WTC11 (cell line): Measurements from ENCODE around the gene STRIP1. TPM values are rescaled to one million over a fixed set of nuclear protein-coding genes. Genes with fewer than 3 reads are reported as not detected.

Experiments used
- ATAC-seq: fragments of 200-7000 bp; cut with Tn5 transposase; 2 replicates; pipeline ENCODE4 v1.10.0; 2021; ENCODE audit warnings: mild to moderate bottlenecking, moderate library complexity
- CTCF ChIA-PET: fragments of 300-600 bp; sonication (Branson Sonifier 250); formaldehyde crosslinking; loops from one replicate; lab custom pipeline; 2021; ENCODE audit warnings: antibody characterized with exemption; lab: Charles Lee
- POLR2A ChIA-PET: fragments of 350-600 bp; sonication (Branson Sonifier 250); formaldehyde crosslinking; loops from one replicate; lab custom pipeline; 2021; ENCODE audit warnings: antibody characterized with exemption; lab: Charles Lee
- DNase-seq: peaks from one replicate; pipeline ENCODE4 v3.0.0; 2021; ENCODE audit warnings: low spot score
- H3K27ac Mint-ChIP-seq: 2 replicates; pipeline ENCODE4 v1.8.0; 2021; ENCODE audit warnings: mixed read lengths
- H3K27me3 Mint-ChIP-seq: 2 replicates; pipeline ENCODE4 v1.8.0; 2021; ENCODE audit warnings: low read depth, mild to moderate bottlenecking, moderate library complexity, mixed read lengths
- H3K36me3 Mint-ChIP-seq: 2 replicates; pipeline ENCODE4 v1.8.0; 2021; ENCODE audit warnings: mixed read lengths
- H3K4me1 Mint-ChIP-seq: 2 replicates; pipeline ENCODE4 v1.8.0; 2022; ENCODE audit warnings: mixed read lengths
- H3K4me3 Mint-ChIP-seq: 2 replicates; pipeline ENCODE4 v1.8.0; 2021; ENCODE audit warnings: mild to moderate bottlenecking, moderate library complexity, mixed read lengths
- H3K9me3 Mint-ChIP-seq: 2 replicates; pipeline ENCODE4 v1.8.0; 2021; ENCODE audit warnings: mixed read lengths
- ATF1 ChIP-seq: sonication (generic); formaldehyde crosslinking; IDR thresholded peaks from 2 replicates; pipeline ENCODE4 v1.8.1; 2023; ENCODE audit warnings: mild to moderate bottlenecking, moderate library complexity, missing genetic modification reagents
- CBFB ChIP-seq: sonication (generic); formaldehyde crosslinking; IDR thresholded peaks from 2 replicates; pipeline ENCODE4 v1.8.1; 2022; ENCODE audit warnings: mild to moderate bottlenecking, low read depth, missing genetic modification reagents
- FOXJ3 ChIP-seq: sonication (generic); formaldehyde crosslinking; IDR thresholded peaks from 2 replicates; pipeline ENCODE4 v1.9.0; 2021; ENCODE audit warnings: missing genetic modification reagents, mild to moderate bottlenecking, borderline replicate concordance
- HMGA2 ChIP-seq: fragments of 250-450 bp; sonication (Bioruptor Pico); IDR thresholded peaks from 2 replicates; pipeline ENCODE4 v1.4.0; 2021; ENCODE audit warnings: mild to moderate bottlenecking, moderate library complexity
- JAZF1 ChIP-seq: fragments of 250-450 bp; sonication (Bioruptor Pico); IDR thresholded peaks from 2 replicates; pipeline ENCODE4 v1.9.0; 2021; ENCODE audit warnings: moderate library complexity, mild to moderate bottlenecking, inconsistent platforms
- KAT7 ChIP-seq: sonication (generic); formaldehyde crosslinking; IDR thresholded peaks from 2 replicates; pipeline ENCODE4 v1.8.1; 2023; ENCODE audit warnings: missing genetic modification reagents, mild to moderate bottlenecking, borderline replicate concordance
- NFATC4 ChIP-seq: fragments of 250-450 bp; sonication (Bioruptor Pico); IDR thresholded peaks from 2 replicates; pipeline ENCODE4 v1.9.0; 2021; ENCODE audit warnings: mild to moderate bottlenecking
- TP53 ChIP-seq: sonication (generic); formaldehyde crosslinking; IDR thresholded peaks from 2 replicates; pipeline ENCODE4 v1.8.1; 2023; ENCODE audit warnings: mild to moderate bottlenecking, missing genetic modification reagents
- ZNF138 ChIP-seq: sonication (generic); formaldehyde crosslinking; conservative IDR thresholded peaks from 2 replicates; pipeline ENCODE4 v1.8.1; 2022; ENCODE audit warnings: mild to moderate bottlenecking, moderate library complexity, missing genetic modification reagents
- ZNF317 ChIP-seq: sonication (generic); formaldehyde crosslinking; IDR thresholded peaks from 2 replicates; pipeline ENCODE4 v1.8.1; 2023; ENCODE audit warnings: low read depth, mild to moderate bottlenecking, moderate library complexity, missing genetic modification reagents, borderline replicate concordance
- total RNA-seq: library from RNA; stranded (reverse); gene quantifications from 3 replicates; pipeline ENCODE4 v1.2.3, GENCODE V29; 2021
- TF ChIP-seq, protein P1 (sequence below): fragments of 250-450 bp; sonication (Bioruptor Pico); IDR thresholded peaks from 2 replicates; pipeline ENCODE4 v1.9.0; 2021; ENCODE audit warnings: mild to moderate bottlenecking, borderline replicate concordance
- TF ChIP-seq, protein P2 (sequence below): sonication (generic); formaldehyde crosslinking; IDR thresholded peaks from 2 replicates; pipeline ENCODE4 v1.8.0; 2023; ENCODE audit warnings: mild to moderate bottlenecking, missing genetic modification reagents
- TF ChIP-seq, protein P3 (sequence below): sonication (generic); formaldehyde crosslinking; IDR thresholded peaks from 2 replicates; pipeline ENCODE4 v1.8.1; 2023; ENCODE audit warnings: mild to moderate bottlenecking, missing genetic modification reagents, borderline replicate concordance
- TF ChIP-seq, protein P4 (sequence below): fragments of 250-450 bp; sonication (Bioruptor Pico); IDR thresholded peaks from 2 replicates; pipeline ENCODE4 v1.9.0; 2021; ENCODE audit warnings: mild to moderate bottlenecking
- TF ChIP-seq, protein P5 (sequence below): sonication (generic); formaldehyde crosslinking; IDR thresholded peaks from 2 replicates; pipeline ENCODE4 v1.8.0; 2022; ENCODE audit warnings: mild to moderate bottlenecking, missing genetic modification reagents

The STRIP1 gene
- total RNA-seq, 1 experiment from 2014 or later: 42.8 TPM

DNA sequence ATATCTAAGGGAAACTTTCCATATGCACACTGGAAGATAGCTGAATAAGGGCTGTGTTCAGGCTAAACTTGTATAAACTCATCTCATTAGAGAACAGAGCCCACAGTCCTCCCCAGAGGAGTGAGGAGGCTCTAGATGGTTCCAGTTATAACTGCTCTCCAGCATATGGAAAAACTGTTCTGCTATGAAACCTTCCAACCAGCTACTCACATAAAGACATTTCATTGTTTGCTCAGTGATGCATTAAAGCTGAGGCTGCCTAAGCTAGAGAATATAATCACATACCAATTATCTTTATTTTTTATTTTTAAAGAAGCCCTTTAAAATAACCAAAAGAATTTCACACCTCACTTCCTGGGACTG, 36.6 kb upstream of the STRIP1 start:
- H3K36me3 Mint-ChIP-seq: peaks cover 6% of the 10 kb centered on the region
- H3K27ac Mint-ChIP-seq: no peak overlapping the region
- no peak overlapping the region for H3K4me3 Mint-ChIP-seq
- ChIA-PET CTCF (interaction anchor here (1.2 to 2.7 kb wide), 4 partner anchors 13 to 86 kb away, joined by 4 to 16 read pairs (median 5); partner anchors contain the start of gene AHCYL1), POLR2A (no interaction called here)
- DNase-seq (no peak), ATAC-seq (no peak)
- no peaks in the 10 kb centered on the region for H3K27me3 Mint-ChIP-seq
- peaks cover 15% of the 10 kb centered on the region for H3K4me1 Mint-ChIP-seq
- H3K9me3 Mint-ChIP-seq: no peaks in the 10 kb centered on the region
- TF ChIP-seq, protein P1, sequence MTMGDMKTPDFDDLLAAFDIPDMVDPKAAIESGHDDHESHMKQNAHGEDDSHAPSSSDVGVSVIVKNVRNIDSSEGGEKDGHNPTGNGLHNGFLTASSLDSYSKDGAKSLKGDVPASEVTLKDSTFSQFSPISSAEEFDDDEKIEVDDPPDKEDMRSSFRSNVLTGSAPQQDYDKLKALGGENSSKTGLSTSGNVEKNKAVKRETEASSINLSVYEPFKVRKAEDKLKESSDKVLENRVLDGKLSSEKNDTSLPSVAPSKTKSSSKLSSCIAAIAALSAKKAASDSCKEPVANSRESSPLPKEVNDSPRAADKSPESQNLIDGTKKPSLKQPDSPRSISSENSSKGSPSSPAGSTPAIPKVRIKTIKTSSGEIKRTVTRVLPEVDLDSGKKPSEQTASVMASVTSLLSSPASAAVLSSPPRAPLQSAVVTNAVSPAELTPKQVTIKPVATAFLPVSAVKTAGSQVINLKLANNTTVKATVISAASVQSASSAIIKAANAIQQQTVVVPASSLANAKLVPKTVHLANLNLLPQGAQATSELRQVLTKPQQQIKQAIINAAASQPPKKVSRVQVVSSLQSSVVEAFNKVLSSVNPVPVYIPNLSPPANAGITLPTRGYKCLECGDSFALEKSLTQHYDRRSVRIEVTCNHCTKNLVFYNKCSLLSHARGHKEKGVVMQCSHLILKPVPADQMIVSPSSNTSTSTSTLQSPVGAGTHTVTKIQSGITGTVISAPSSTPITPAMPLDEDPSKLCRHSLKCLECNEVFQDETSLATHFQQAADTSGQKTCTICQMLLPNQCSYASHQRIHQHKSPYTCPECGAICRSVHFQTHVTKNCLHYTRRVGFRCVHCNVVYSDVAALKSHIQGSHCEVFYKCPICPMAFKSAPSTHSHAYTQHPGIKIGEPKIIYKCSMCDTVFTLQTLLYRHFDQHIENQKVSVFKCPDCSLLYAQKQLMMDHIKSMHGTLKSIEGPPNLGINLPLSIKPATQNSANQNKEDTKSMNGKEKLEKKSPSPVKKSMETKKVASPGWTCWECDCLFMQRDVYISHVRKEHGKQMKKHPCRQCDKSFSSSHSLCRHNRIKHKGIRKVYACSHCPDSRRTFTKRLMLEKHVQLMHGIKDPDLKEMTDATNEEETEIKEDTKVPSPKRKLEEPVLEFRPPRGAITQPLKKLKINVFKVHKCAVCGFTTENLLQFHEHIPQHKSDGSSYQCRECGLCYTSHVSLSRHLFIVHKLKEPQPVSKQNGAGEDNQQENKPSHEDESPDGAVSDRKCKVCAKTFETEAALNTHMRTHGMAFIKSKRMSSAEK (CRISPR knock-in tag): no peak
- TF ChIP-seq, protein P2, sequence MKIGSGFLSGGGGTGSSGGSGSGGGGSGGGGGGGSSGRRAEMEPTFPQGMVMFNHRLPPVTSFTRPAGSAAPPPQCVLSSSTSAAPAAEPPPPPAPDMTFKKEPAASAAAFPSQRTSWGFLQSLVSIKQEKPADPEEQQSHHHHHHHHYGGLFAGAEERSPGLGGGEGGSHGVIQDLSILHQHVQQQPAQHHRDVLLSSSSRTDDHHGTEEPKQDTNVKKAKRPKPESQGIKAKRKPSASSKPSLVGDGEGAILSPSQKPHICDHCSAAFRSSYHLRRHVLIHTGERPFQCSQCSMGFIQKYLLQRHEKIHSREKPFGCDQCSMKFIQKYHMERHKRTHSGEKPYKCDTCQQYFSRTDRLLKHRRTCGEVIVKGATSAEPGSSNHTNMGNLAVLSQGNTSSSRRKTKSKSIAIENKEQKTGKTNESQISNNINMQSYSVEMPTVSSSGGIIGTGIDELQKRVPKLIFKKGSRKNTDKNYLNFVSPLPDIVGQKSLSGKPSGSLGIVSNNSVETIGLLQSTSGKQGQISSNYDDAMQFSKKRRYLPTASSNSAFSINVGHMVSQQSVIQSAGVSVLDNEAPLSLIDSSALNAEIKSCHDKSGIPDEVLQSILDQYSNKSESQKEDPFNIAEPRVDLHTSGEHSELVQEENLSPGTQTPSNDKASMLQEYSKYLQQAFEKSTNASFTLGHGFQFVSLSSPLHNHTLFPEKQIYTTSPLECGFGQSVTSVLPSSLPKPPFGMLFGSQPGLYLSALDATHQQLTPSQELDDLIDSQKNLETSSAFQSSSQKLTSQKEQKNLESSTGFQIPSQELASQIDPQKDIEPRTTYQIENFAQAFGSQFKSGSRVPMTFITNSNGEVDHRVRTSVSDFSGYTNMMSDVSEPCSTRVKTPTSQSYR (CRISPR knock-in tag): no peak
- no peak for TF ChIP-seq JAZF1 (CRISPR knock-in tag)
- TF ChIP-seq KAT7 (CRISPR knock-in tag): no peak
- no peak for TF ChIP-seq TP53 (CRISPR knock-in tag)
- TF ChIP-seq NFATC4: no peak
- no peak for TF ChIP-seq ZNF138 (CRISPR knock-in tag)
- TF ChIP-seq CBFB (CRISPR knock-in tag): no peak
- TF ChIP-seq, protein P3, sequence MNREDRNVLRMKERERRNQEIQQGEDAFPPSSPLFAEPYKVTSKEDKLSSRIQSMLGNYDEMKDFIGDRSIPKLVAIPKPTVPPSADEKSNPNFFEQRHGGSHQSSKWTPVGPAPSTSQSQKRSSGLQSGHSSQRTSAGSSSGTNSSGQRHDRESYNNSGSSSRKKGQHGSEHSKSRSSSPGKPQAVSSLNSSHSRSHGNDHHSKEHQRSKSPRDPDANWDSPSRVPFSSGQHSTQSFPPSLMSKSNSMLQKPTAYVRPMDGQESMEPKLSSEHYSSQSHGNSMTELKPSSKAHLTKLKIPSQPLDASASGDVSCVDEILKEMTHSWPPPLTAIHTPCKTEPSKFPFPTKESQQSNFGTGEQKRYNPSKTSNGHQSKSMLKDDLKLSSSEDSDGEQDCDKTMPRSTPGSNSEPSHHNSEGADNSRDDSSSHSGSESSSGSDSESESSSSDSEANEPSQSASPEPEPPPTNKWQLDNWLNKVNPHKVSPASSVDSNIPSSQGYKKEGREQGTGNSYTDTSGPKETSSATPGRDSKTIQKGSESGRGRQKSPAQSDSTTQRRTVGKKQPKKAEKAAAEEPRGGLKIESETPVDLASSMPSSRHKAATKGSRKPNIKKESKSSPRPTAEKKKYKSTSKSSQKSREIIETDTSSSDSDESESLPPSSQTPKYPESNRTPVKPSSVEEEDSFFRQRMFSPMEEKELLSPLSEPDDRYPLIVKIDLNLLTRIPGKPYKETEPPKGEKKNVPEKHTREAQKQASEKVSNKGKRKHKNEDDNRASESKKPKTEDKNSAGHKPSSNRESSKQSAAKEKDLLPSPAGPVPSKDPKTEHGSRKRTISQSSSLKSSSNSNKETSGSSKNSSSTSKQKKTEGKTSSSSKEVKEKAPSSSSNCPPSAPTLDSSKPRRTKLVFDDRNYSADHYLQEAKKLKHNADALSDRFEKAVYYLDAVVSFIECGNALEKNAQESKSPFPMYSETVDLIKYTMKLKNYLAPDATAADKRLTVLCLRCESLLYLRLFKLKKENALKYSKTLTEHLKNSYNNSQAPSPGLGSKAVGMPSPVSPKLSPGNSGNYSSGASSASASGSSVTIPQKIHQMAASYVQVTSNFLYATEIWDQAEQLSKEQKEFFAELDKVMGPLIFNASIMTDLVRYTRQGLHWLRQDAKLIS (CRISPR knock-in tag): no peak
- TF ChIP-seq ATF1 (CRISPR knock-in tag): no peak
- TF ChIP-seq, protein P4, sequence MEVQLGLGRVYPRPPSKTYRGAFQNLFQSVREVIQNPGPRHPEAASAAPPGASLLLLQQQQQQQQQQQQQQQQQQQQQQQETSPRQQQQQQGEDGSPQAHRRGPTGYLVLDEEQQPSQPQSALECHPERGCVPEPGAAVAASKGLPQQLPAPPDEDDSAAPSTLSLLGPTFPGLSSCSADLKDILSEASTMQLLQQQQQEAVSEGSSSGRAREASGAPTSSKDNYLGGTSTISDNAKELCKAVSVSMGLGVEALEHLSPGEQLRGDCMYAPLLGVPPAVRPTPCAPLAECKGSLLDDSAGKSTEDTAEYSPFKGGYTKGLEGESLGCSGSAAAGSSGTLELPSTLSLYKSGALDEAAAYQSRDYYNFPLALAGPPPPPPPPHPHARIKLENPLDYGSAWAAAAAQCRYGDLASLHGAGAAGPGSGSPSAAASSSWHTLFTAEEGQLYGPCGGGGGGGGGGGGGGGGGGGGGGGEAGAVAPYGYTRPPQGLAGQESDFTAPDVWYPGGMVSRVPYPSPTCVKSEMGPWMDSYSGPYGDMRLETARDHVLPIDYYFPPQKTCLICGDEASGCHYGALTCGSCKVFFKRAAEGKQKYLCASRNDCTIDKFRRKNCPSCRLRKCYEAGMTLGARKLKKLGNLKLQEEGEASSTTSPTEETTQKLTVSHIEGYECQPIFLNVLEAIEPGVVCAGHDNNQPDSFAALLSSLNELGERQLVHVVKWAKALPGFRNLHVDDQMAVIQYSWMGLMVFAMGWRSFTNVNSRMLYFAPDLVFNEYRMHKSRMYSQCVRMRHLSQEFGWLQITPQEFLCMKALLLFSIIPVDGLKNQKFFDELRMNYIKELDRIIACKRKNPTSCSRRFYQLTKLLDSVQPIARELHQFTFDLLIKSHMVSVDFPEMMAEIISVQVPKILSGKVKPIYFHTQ (CRISPR knock-in tag): no peak
- no peak for TF ChIP-seq ZNF317 (CRISPR knock-in tag)
- TF ChIP-seq, protein P5, sequence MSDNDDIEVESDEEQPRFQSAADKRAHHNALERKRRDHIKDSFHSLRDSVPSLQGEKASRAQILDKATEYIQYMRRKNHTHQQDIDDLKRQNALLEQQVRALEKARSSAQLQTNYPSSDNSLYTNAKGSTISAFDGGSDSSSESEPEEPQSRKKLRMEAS (CRISPR knock-in tag): no peak
- TF ChIP-seq HMGA2: no peak
- TF ChIP-seq FOXJ3 (CRISPR knock-in tag): no peak
- TF ChIP-seq, all 79 proteins: peak for 0
